ENCODE results near the gene ULK2.

ULK2 gene

DNA sequence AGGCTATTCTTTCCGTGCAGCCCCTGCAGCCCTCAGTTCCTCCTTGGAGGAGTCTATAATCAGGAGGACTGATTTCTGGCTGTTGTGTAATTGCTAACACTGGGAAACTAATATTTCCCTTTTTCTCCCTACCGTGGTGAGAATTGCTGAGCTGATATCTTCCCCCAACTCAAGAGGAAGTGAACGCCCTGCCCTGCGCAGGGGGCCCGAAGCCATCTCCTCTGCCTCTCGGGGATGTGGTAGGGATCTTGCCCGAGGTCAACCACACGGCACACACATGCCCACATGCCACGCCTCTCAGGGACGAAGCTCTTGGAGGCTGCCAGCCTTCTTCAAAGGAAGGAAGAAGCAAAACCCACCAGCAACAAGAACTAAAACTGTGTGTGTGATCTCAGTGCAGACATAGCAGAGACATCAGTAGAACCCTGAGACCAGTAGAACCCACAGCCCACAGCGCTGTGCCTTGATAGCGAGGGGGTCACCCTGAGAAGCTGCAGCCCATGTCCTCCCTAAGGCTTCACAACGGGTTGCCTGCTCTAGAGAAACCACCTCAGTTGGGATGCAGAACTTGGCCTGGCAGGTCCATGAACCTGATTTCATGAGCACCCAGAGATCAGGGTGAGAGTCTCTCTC, 8.9 kb upstream of the ULK2 start:
- no peaks in the 10 kb centered on the region for H3F3A ChIP-seq (ENCODE audit: control insufficient read depth, insufficient read depth)
- no peaks in the 10 kb centered on the region for H3K79me2 ChIP-seq (ENCODE audit: control insufficient read depth, low read length)
- H3K4me2 ChIP-seq (ENCODE audit: low read length) = no peak overlapping the region
- H3K4me3 ChIP-seq (ENCODE audit: low read length) = no peak overlapping the region
- H3K27ac ChIP-seq (ENCODE audit: low read depth, low read length) = no peak overlapping the region
- TF ChIP-seq EZH2phosphoT487 (IDR thresholded peaks at IDR 0.05; ENCODE audit: borderline replicate concordance, low read length) = no peak
- TF ChIP-seq, protein P1, sequence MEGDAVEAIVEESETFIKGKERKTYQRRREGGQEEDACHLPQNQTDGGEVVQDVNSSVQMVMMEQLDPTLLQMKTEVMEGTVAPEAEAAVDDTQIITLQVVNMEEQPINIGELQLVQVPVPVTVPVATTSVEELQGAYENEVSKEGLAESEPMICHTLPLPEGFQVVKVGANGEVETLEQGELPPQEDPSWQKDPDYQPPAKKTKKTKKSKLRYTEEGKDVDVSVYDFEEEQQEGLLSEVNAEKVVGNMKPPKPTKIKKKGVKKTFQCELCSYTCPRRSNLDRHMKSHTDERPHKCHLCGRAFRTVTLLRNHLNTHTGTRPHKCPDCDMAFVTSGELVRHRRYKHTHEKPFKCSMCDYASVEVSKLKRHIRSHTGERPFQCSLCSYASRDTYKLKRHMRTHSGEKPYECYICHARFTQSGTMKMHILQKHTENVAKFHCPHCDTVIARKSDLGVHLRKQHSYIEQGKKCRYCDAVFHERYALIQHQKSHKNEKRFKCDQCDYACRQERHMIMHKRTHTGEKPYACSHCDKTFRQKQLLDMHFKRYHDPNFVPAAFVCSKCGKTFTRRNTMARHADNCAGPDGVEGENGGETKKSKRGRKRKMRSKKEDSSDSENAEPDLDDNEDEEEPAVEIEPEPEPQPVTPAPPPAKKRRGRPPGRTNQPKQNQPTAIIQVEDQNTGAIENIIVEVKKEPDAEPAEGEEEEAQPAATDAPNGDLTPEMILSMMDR (IDR thresholded peaks at IDR 0.05; ENCODE audit: low read depth, low read length, poor library complexity, severe bottlenecking) = no peak
- no peaks in the 10 kb centered on the region for H3K4me1 ChIP-seq (ENCODE audit: control insufficient read depth, low read length)
- no peaks in the 10 kb centered on the region for H3K36me3 ChIP-seq (ENCODE audit: control insufficient read depth, low read length)
- H3K9me2 ChIP-seq (replicated peaks; ENCODE audit: control insufficient read depth, low read length) = no peaks in the 10 kb centered on the region
- H3K27me3 ChIP-seq (ENCODE audit: control insufficient read depth, low read length) = peaks cover 8% of the 10 kb centered on the region; the same call in 1 of the 2 replicates
- no peaks in the 10 kb centered on the region for H4K20me1 ChIP-seq (ENCODE audit: control insufficient read depth, insufficient read depth, low read depth, low read length)
- no peaks in the 10 kb centered on the region for H3K9me3 ChIP-seq (ENCODE audit: control insufficient read depth, insufficient read depth, low read length)

DNA sequence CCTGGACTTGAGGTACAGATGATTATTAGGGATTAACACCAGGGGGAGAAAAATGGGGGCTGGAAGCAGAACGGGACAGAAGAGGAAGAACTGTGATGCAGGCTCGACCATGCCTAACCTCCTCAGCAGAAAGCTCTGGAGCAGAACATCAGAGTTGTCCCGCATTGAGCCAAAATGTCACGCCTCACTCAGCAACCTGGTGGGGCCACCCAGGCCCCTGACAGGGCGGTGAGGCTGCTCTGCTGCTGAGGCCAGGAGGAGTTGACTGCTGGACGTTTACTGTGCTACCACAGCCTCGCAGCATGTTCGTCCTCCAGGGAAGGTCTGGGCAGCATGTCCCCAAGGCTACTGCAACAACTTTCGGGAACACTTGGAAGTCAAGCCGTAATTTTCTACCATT, 6.5 kb upstream of the ULK2 start:
- Histone ChIP-seq H3K4me3 (ENCODE audit: low read length) (no peak overlapping the region), H3K9me3 (ENCODE audit: control insufficient read depth, insufficient read depth, low read length) (no peaks in the 10 kb centered on the region), H3K4me2 (ENCODE audit: low read length) (no peak overlapping the region), H3K9me2 (replicated peaks; ENCODE audit: control insufficient read depth, low read length) (no peaks in the 10 kb centered on the region), H3K27ac (ENCODE audit: low read depth, low read length) (no peak overlapping the region), H3K27me3 (ENCODE audit: control insufficient read depth, low read length) (peaks cover 8% of the 10 kb centered on the region; the same call in 1 of the 2 replicates), H3K4me1 (ENCODE audit: control insufficient read depth, low read length) (no peaks in the 10 kb centered on the region), H3K79me2 (ENCODE audit: control insufficient read depth, low read length) (no peaks in the 10 kb centered on the region), H4K20me1 (ENCODE audit: control insufficient read depth, insufficient read depth, low read depth, low read length) (no peaks in the 10 kb centered on the region), H3F3A (ENCODE audit: control insufficient read depth, insufficient read depth) (no peaks in the 10 kb centered on the region), H3K36me3 (ENCODE audit: control insufficient read depth, low read length) (no peaks in the 10 kb centered on the region)
- TF ChIP-seq, protein P1 (IDR thresholded peaks at IDR 0.05; ENCODE audit: low read depth, low read length, poor library complexity, severe bottlenecking) = no peak
- TF ChIP-seq EZH2phosphoT487 (IDR thresholded peaks at IDR 0.05; ENCODE audit: borderline replicate concordance, low read length) = no peak

DNA sequence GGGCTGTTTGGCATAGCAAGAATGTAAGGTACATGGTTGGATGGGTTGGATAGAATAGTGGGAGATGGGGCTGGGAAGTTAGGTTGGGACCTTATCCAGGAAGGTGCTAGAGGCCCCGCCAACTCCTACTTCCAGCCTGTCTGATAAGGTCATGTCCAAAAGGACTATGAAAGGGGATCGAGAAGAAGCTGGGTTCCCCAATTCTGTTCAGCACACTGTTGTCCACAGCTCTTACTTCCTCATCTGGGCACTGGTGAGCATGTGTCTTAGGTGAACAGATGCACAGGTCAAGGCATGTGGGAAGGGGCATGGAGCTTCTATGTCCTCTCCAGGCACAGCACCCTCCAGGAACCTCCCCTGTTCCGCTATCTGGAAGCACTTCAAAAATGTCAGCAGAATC, 5.6 kb upstream of the ULK2 start:
- H3F3A ChIP-seq (ENCODE audit: control insufficient read depth, insufficient read depth) = no peaks in the 10 kb centered on the region
- H3K79me2 ChIP-seq (ENCODE audit: control insufficient read depth, low read length) = no peaks in the 10 kb centered on the region

More for the DNA sequence above, 5.6 kb upstream of the ULK2 start:
- no peak overlapping the region for H3K4me2 ChIP-seq (ENCODE audit: low read length)
- no peaks in the 10 kb centered on the region for H3K9me3 ChIP-seq (ENCODE audit: control insufficient read depth, insufficient read depth, low read length)
- H3K4me3 ChIP-seq (ENCODE audit: low read length) = no peak overlapping the region
- H3K36me3 ChIP-seq (ENCODE audit: control insufficient read depth, low read length) = no peaks in the 10 kb centered on the region
- peaks cover 8% of the 10 kb centered on the region; the same call in 1 of the 2 replicates for H3K27me3 ChIP-seq (ENCODE audit: control insufficient read depth, low read length)
- no peaks in the 10 kb centered on the region for H3K4me1 ChIP-seq (ENCODE audit: control insufficient read depth, low read length)
- no peaks in the 10 kb centered on the region for H3K9me2 ChIP-seq (replicated peaks; ENCODE audit: control insufficient read depth, low read length)
- no peak overlapping the region for H3K27ac ChIP-seq (ENCODE audit: low read depth, low read length)
- TF ChIP-seq, protein P1 (IDR thresholded peaks at IDR 0.05; ENCODE audit: low read depth, low read length, poor library complexity, severe bottlenecking) = no peak
- no peak for TF ChIP-seq EZH2phosphoT487 (IDR thresholded peaks at IDR 0.05; ENCODE audit: borderline replicate concordance, low read length)
- no peaks in the 10 kb centered on the region for H4K20me1 ChIP-seq (ENCODE audit: control insufficient read depth, insufficient read depth, low read depth, low read length)
